GM12891 (cell line): ENCODE measurements around the gene GOLPH3L.
"Not testable (repeated sequence)": the region's sequence is repeated elsewhere in the genome, so short reads cannot be mapped to it uniquely, and the experiment has no call there.

Experiments
- POLR2A ChIP-seq: IDR thresholded peaks from 2 replicates; pipeline ENCODE4 v1.6.1; 2011; ENCODE audit warnings: low read depth, low read length, control low read depth
- POLR2AphosphoS5 ChIP-seq: IDR thresholded peaks from 2 replicates; pipeline ENCODE4 v1.6.1; 2011; ENCODE audit warnings: low read depth, low read length, control low read depth
- TAF1 ChIP-seq: IDR thresholded peaks from 2 replicates; pipeline ENCODE4 v1.6.1; 2011; ENCODE audit warnings: low read depth, low read length, control low read depth

DNA sequence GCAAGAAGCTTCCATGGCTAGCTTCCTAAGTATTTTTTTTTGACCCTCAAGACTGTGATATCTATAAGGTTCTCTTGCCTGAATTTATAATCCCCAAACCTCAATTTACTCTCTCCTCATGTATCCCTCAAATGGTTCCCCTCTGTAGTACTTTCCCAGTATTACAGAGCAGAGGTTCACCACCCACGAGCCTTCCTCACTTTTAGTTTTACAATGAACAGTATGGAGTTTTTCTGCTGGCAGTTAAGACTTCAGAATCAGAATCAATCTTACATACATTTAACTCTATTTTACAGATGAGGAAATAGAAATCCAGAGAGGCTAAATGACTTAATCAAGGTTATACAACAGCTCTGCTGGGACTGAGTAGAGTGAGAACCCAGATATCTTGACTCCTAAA is 72.4 kb downstream of the GOLPH3L start:
- TF ChIP-seq POLR2AphosphoS5, POLR2A, TAF1: not testable (repeated sequence)
